Keratinocyte (primary cell): ENCODE measurements around the gene CDKN2C.

Source experiments
- CTCF ChIP-seq, 3 experiments: IDR thresholded peaks in 1 of 3; conservative IDR thresholded peaks in 1 of 3; optimal IDR thresholded peaks in 1 of 3; 2 replicates in 2 of 3; 3 replicates in 1 of 3; pipeline versions ENCODE3 to v1.5.1; 2011; ENCODE audit warnings: low read length in 3 of 3, mild to moderate bottlenecking in 3 of 3, moderate library complexity in 2 of 3, control low read depth in 1 of 3, inconsistent platforms in 1 of 3; ENCODE audit not compliant: insufficient read depth in 2 of 3; ENCODE audit errors: extremely low read depth in 1 of 3
- EZH2 ChIP-seq: IDR thresholded peaks from one replicate; pipeline ENCODE4 v1.6.1; 2012; ENCODE audit warnings: inconsistent platforms, mild to moderate bottlenecking, low read length, moderate library complexity

DNA sequence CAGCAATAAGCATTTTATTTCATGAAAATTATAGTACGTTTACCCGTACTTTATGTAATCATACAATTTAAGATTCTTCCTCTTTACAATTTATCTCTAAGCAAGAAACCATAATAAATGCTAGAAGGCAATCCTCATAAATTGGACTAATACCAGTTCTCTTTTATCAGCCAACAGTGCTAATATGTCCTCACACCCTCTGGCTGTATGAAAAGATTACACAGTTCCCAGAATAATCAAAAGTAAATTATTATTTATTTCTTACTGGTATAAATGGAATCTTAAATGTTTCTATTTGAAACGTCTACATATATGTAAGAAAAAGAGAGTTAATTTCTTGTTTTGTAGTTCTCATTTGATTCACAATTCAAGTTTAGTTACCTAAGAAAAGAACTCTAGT is 3.1 kb upstream of the CDKN2C start:
- no peak for TF ChIP-seq CTCF (optimal IDR thresholded peaks at IDR 0.05 in 1 of 3, IDR thresholded peaks at IDR 0.05 in 1 of 3, conservative IDR thresholded peaks at IDR 0.05 in 1 of 3; ENCODE audit: extremely low read depth in 1 of 3, insufficient read depth in 2 of 3, low read length in 3 of 3)
- no peak for TF ChIP-seq EZH2
